Measurements from ENCODE around the gene ZNF236. TPM values are rescaled to one million over a fixed set of nuclear protein-coding genes. Genes with fewer than 3 reads are reported as not detected.
A peak's percentile ranks its signal among the peaks of the same experiment; 100 is the strongest.

Gene ZNF236
- total RNA-seq, 1 donor: 11.6 TPM

DNA sequence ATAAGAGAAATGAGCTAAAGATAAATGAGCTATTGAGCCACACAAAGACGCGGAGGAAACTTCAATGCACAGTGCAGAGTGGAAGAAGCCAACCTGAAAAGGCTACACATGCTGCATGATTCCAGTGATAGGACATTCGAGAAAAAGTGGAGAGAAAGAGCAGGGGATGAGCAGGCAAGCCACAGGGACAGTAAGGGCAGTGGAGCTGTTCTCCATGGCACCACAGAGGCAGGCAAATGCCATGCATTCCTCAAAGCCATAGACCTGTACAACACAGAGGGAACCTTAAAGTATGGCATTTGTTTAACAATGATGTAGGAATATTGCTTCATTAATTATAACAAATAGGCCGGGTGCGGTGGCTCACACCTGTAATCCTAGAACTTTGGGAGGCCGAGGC, 36.5 kb upstream of the ZNF236 start:
- Histone ChIP-seq H3K9me3 (ENCODE audit: low read depth, low read length) (no peaks in the 10 kb centered on the region), H3K27me3 (ENCODE audit: insufficient read depth, low read length) (no peaks in the 10 kb centered on the region), H3K4me2 (ENCODE audit: insufficient read depth, low read length) (no peak overlapping the region), H4K20me1 (ENCODE audit: insufficient read depth, low read length) (no peaks in the 10 kb centered on the region), H3K4me3 (ENCODE audit: insufficient read depth, low read length) (no peak overlapping the region), H3K36me3 (ENCODE audit: insufficient read depth, low read length) (no peaks in the 10 kb centered on the region), H2AFZ (ENCODE audit: low read length) (no peak overlapping the region), H3K4me1 (ENCODE audit: insufficient read depth, low read length) (no peaks in the 10 kb centered on the region), H3K27ac (ENCODE audit: low read depth, low read length) (no peak overlapping the region), H3K79me2 (ENCODE audit: insufficient read depth, low read length) (no peaks in the 10 kb centered on the region)
- no peak for DNase-seq (ENCODE audit: insufficient read length, low spot score, missing footprints)
- TF ChIP-seq, protein P1, sequence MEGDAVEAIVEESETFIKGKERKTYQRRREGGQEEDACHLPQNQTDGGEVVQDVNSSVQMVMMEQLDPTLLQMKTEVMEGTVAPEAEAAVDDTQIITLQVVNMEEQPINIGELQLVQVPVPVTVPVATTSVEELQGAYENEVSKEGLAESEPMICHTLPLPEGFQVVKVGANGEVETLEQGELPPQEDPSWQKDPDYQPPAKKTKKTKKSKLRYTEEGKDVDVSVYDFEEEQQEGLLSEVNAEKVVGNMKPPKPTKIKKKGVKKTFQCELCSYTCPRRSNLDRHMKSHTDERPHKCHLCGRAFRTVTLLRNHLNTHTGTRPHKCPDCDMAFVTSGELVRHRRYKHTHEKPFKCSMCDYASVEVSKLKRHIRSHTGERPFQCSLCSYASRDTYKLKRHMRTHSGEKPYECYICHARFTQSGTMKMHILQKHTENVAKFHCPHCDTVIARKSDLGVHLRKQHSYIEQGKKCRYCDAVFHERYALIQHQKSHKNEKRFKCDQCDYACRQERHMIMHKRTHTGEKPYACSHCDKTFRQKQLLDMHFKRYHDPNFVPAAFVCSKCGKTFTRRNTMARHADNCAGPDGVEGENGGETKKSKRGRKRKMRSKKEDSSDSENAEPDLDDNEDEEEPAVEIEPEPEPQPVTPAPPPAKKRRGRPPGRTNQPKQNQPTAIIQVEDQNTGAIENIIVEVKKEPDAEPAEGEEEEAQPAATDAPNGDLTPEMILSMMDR (IDR thresholded peaks at IDR 0.05; ENCODE audit: extremely low read depth, low read depth, low read length): no peak

DNA sequence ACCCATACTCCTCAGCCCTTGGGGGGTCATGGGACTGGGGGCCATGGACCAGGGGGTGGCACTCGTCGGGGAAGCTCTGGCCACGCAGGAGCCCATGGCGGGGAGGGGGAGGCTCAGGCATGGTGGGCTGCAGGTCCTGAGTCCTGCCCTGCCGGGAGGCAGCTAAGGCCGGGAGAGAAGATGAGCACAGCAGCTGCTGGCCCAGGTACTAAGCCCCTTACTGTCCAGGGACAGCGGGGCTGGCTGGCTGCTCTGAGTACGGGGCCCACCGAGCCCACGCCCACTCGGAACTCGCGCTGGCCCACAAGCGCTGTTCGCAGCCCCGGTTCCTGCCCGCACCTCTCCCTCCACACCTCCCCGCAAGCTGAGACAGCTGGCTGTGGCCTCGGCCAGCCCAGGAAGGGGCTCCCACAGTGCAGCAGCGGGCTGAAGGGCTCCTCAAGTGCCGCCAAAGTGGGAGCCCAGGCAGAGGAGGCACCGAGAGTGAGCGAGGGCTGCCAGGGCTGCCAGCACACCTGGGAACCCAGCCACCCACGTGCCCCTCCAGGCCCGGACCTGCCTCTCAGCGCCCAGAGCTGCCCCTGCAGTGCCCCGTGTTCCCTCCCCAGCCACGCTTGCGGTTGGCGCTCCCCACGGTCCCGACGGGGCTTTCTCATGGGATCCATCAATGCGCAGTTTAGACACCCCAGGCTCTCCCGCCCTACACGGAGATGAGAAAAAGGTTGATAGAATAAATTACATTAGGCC, 33.6 kb upstream of the ZNF236 start:
- TF ChIP-seq, protein P1 (IDR thresholded peaks at IDR 0.05; ENCODE audit: extremely low read depth, low read depth, low read length): no peak
- Histone ChIP-seq H3K9me3 (ENCODE audit: low read depth, low read length) (no peaks in the 10 kb centered on the region), H3K27me3 (ENCODE audit: insufficient read depth, low read length) (no peaks in the 10 kb centered on the region), H3K4me3 (ENCODE audit: insufficient read depth, low read length) (no peak overlapping the region), H2AFZ (ENCODE audit: low read length) (no peak overlapping the region), H3K36me3 (ENCODE audit: insufficient read depth, low read length) (no peaks in the 10 kb centered on the region), H3K4me2 (ENCODE audit: insufficient read depth, low read length) (no peak overlapping the region), H3K79me2 (ENCODE audit: insufficient read depth, low read length) (no peaks in the 10 kb centered on the region), H3K4me1 (ENCODE audit: insufficient read depth, low read length) (no peaks in the 10 kb centered on the region), H4K20me1 (ENCODE audit: insufficient read depth, low read length) (no peaks in the 10 kb centered on the region), H3K27ac (ENCODE audit: low read depth, low read length) (no peak overlapping the region)
- DNase-seq (ENCODE audit: insufficient read length, low spot score, missing footprints): peak; percentile 27

DNA sequence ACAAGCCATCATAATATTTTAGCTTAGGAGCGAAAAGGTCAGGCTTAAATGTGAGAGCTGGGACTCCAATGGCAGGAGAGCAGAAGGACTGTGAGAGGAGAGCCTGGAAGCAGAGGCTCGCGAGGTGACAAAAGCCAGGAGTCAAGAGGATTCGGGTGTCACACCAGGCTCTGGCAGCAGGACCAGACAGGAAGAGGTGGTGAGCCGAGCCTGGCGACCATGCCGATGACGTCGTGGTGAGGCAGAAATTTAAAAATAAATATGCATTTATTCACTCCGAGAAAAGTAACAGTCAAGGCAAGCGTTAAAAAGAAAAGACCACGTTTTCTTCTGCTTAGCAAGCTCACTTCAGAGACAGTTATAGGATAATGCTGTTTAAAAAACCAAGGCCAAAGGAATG, 31.3 kb upstream of the ZNF236 start:
- no peaks in the 10 kb centered on the region for H3K27me3 ChIP-seq (ENCODE audit: insufficient read depth, low read length)
- H4K20me1 ChIP-seq (ENCODE audit: insufficient read depth, low read length): no peaks in the 10 kb centered on the region
- H3K36me3 ChIP-seq (ENCODE audit: insufficient read depth, low read length): no peaks in the 10 kb centered on the region
- no peaks in the 10 kb centered on the region for H3K4me1 ChIP-seq (ENCODE audit: insufficient read depth, low read length)
- H2AFZ ChIP-seq (ENCODE audit: low read length): peak overlapping the region; percentile 80
- no peak overlapping the region for H3K27ac ChIP-seq (ENCODE audit: low read depth, low read length)
- H3K9me3 ChIP-seq (ENCODE audit: low read depth, low read length): no peaks in the 10 kb centered on the region
- TF ChIP-seq, protein P1 (IDR thresholded peaks at IDR 0.05; ENCODE audit: extremely low read depth, low read depth, low read length): no peak
- H3K4me2 ChIP-seq (ENCODE audit: insufficient read depth, low read length): peak overlapping the region; percentile 27
- no peak overlapping the region for H3K4me3 ChIP-seq (ENCODE audit: insufficient read depth, low read length)
- DNase-seq (ENCODE audit: insufficient read length, low spot score, missing footprints): peak; percentile 79
- no peaks in the 10 kb centered on the region for H3K79me2 ChIP-seq (ENCODE audit: insufficient read depth, low read length)

DNA sequence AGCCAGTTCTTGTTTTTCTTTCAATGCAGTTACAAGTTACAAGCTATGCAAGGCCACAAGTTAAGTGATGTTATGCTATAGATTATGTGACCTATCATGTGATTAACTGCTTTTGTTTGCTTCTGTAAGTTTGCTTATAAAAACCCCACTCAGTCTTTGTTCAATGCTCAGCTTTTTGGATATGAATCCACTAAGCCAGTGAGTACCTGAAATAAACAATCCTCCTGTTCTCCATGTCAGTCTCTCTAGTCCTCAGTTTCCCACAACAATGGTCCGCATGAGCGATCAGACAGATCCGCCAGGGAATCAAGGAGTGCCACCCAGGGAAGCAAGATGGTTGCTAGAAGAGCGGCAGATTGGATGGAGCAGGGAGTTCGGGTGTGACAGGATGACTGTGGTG, 30.7 kb upstream of the ZNF236 start:
- Histone ChIP-seq H3K4me2 (ENCODE audit: insufficient read depth, low read length) (peak overlapping the region; percentile 27), H3K27ac (ENCODE audit: low read depth, low read length) (no peak overlapping the region), H3K4me1 (ENCODE audit: insufficient read depth, low read length) (no peaks in the 10 kb centered on the region), H3K4me3 (ENCODE audit: insufficient read depth, low read length) (no peak overlapping the region), H3K79me2 (ENCODE audit: insufficient read depth, low read length) (no peaks in the 10 kb centered on the region), H2AFZ (ENCODE audit: low read length) (no peak overlapping the region), H3K27me3 (ENCODE audit: insufficient read depth, low read length) (no peaks in the 10 kb centered on the region), H3K9me3 (ENCODE audit: low read depth, low read length) (no peaks in the 10 kb centered on the region), H4K20me1 (ENCODE audit: insufficient read depth, low read length) (no peaks in the 10 kb centered on the region), H3K36me3 (ENCODE audit: insufficient read depth, low read length) (no peaks in the 10 kb centered on the region)
- TF ChIP-seq, protein P1 (IDR thresholded peaks at IDR 0.05; ENCODE audit: extremely low read depth, low read depth, low read length): no peak
- peak; percentile 41 for DNase-seq (ENCODE audit: insufficient read length, low spot score, missing footprints)
